ENCODE measurements around the gene KCTD21.

The KCTD21 gene

DNA sequence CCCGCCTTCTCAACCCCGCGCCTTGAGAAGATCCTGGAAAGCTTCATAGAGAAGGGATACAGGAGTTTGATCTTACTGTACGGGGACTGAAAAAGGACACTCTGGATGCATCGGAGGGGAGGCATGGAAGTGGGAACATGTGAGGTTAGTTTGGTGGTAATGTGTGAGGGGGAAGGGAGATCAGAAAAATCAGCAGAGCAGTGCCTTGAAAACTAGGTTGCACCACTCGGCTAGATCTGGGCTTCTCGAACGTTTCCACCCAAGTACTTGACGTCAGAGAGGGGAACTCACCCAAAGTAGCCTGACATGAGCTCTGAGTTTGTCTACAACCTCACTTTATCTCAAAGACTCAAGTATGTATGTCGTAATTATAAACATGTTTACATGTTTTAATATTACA is 14.8 kb upstream of the KCTD21 start:
- DNase-seq (ENCODE audit: low read depth, low spot score) = no peak
- Histone ChIP-seq H3K4me1 (ENCODE audit: insufficient read depth, insufficient read length) (no peaks in the 10 kb centered on the region), H3K36me3 (ENCODE audit: insufficient read depth, insufficient read length, low read length) (peaks cover 29% of the 10 kb centered on the region), H3K27me3 (ENCODE audit: insufficient read depth, insufficient read length) (no peaks in the 10 kb centered on the region), H3K4me3 (ENCODE audit: insufficient read length, low read depth) (no peak overlapping the region), H3K9me3 (ENCODE audit: insufficient read depth, low read length) (no peaks in the 10 kb centered on the region), H3K9ac (ENCODE audit: insufficient read length, low read depth) (no peak overlapping the region)
- TF ChIP-seq ZNF274 (IDR thresholded peaks at IDR 0.05; ENCODE audit: low read depth, low read length) (no peak), YY1 (IDR thresholded peaks at IDR 0.05; ENCODE audit: insufficient read depth, insufficient read length) (no peak), SUZ12 (IDR thresholded peaks at IDR 0.05; ENCODE audit: extremely low read depth, insufficient read depth, insufficient read length) (no peak)

DNA sequence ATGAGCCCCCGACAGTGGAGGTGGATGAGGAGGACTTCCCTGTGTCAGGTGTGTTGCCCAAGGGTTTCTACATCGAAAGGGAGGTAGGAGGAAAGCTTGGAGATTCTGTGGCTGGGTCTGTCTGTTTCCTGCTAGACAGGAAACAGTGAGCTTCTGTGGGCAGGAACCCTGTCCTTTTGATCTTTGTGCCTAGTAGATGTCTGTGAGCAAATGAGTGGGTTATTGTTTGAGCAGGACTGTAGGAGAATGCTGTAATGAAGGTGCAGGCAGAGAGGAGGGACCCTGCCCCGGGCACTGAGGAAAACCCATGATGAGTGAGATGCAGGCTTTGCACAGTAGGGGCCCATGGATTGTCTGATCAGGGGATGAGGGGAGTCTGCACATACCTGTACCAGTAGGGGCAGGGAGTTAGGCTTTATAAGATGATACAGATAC is 14.3 kb upstream of the KCTD21 start:
- DNase-seq (ENCODE audit: low read depth, low spot score) = no peak
- H3K9ac ChIP-seq (ENCODE audit: insufficient read length, low read depth) = no peak overlapping the region
- H3K4me1 ChIP-seq (ENCODE audit: insufficient read depth, insufficient read length) = no peaks in the 10 kb centered on the region
- H3K4me3 ChIP-seq (ENCODE audit: insufficient read length, low read depth) = no peak overlapping the region
- peaks cover 33% of the 10 kb centered on the region for H3K36me3 ChIP-seq (ENCODE audit: insufficient read depth, insufficient read length, low read length)
- H3K9me3 ChIP-seq (ENCODE audit: insufficient read depth, low read length) = no peaks in the 10 kb centered on the region
- no peaks in the 10 kb centered on the region for H3K27me3 ChIP-seq (ENCODE audit: insufficient read depth, insufficient read length)
- no peak for TF ChIP-seq SUZ12 (IDR thresholded peaks at IDR 0.05; ENCODE audit: extremely low read depth, insufficient read depth, insufficient read length)
- TF ChIP-seq ZNF274 (IDR thresholded peaks at IDR 0.05; ENCODE audit: low read depth, low read length) = no peak
- no peak for TF ChIP-seq YY1 (IDR thresholded peaks at IDR 0.05; ENCODE audit: insufficient read depth, insufficient read length)

DNA sequence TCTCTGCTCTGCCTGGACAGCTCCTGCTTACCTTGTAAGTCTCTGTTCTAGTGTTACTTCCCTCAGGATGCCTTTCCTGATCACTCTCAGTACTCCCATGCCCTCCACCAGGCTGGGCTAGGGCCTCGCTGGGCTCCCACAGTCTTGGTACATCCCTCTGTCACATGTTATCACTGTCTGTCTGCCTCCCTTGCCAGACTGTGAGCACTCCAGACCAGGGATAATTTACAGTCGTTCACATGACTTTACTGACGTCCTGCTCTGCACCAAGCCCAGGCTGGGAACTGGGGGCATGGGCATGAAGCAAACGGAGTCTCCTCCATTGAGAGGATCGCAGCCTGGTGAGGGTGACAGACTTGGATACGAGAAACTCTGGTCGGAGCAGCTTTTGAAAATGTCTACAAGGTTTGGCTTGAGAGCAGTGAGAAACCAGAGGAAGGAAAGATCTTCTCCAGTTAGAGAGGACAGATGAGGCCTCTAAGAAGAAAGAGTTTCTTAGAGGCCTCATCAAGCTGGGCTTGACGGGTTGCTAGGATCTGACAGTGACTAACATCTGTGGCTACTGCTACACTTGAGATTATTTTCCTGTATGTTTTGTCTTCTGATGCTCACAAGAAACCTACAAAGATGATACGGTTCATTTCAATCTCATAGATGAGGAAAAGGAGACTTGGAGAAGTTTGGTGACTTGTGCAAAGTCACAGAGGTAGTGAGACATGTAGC is 12.8 kb upstream of the KCTD21 start:
- no peak for TF ChIP-seq SUZ12 (IDR thresholded peaks at IDR 0.05; ENCODE audit: extremely low read depth, insufficient read depth, insufficient read length)
- TF ChIP-seq YY1 (IDR thresholded peaks at IDR 0.05; ENCODE audit: insufficient read depth, insufficient read length) = no peak
- no peak for TF ChIP-seq ZNF274 (IDR thresholded peaks at IDR 0.05; ENCODE audit: low read depth, low read length)
- no peak for DNase-seq (ENCODE audit: low read depth, low spot score)

DNA sequence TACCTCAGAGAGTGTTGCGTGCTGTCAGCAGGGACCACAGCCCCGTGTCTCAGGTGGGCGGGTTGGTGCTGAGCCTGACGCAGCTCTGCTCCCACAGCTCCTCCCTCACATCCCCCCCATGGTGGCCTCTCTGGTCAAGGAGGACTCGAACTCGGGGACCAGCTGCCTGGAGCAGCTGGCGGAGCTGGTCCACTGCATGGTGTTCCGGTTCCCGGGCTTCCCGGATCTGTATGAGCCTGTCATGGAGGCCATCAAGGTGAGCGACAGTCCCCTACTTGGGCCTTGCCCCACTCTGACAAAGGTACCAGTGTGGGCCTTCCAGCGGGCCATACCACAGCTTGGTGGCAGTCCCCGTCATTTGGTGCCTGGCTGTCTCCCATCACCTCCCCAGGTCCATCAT is 12.1 kb upstream of the KCTD21 start:
- peaks cover 39% of the 10 kb centered on the region for H3K36me3 ChIP-seq (ENCODE audit: insufficient read depth, insufficient read length, low read length)
- no peaks in the 10 kb centered on the region for H3K9me3 ChIP-seq (ENCODE audit: insufficient read depth, low read length)
- DNase-seq (ENCODE audit: low read depth, low spot score) = no peak
- no peak overlapping the region for H3K4me3 ChIP-seq (ENCODE audit: insufficient read length, low read depth)
- no peaks in the 10 kb centered on the region for H3K4me1 ChIP-seq (ENCODE audit: insufficient read depth, insufficient read length)
- H3K27me3 ChIP-seq (ENCODE audit: insufficient read depth, insufficient read length) = no peaks in the 10 kb centered on the region
- no peak overlapping the region for H3K9ac ChIP-seq (ENCODE audit: insufficient read length, low read depth)
- TF ChIP-seq YY1 (IDR thresholded peaks at IDR 0.05; ENCODE audit: insufficient read depth, insufficient read length) = no peak
- no peak for TF ChIP-seq ZNF274 (IDR thresholded peaks at IDR 0.05; ENCODE audit: low read depth, low read length)
- TF ChIP-seq SUZ12 (IDR thresholded peaks at IDR 0.05; ENCODE audit: extremely low read depth, insufficient read depth, insufficient read length) = no peak

More for the DNA sequence above, 12.8 kb upstream of the KCTD21 start:
- no peaks in the 10 kb centered on the region for H3K9me3 ChIP-seq (ENCODE audit: insufficient read depth, low read length)
- no peak overlapping the region for H3K9ac ChIP-seq (ENCODE audit: insufficient read length, low read depth)
- peaks cover 39% of the 10 kb centered on the region for H3K36me3 ChIP-seq (ENCODE audit: insufficient read depth, insufficient read length, low read length)
- no peaks in the 10 kb centered on the region for H3K27me3 ChIP-seq (ENCODE audit: insufficient read depth, insufficient read length)
- no peaks in the 10 kb centered on the region for H3K4me1 ChIP-seq (ENCODE audit: insufficient read depth, insufficient read length)
- no peak overlapping the region for H3K4me3 ChIP-seq (ENCODE audit: insufficient read length, low read depth)

DNA sequence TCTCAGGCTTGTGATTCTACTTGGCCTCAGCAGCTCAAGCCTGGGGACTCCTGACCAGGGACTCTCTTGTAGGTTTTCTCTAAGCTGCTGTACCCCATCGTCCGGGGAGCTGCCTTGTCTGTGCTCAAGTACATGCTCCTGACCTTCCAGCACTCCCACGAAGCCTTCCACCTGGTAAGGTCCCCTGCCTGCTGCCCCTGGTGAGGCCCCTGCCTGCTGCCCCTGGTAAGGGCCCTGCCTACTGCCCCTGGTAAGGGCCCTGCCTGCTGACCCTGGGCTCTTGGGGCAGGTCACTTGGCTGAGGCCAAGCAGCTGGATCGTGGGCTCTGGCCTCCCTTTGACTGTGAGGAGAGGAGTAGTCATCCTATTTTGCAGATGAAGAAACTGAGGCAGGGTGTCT is 11.6 kb upstream of the KCTD21 start:
- H3K27me3 ChIP-seq (ENCODE audit: insufficient read depth, insufficient read length) = no peaks in the 10 kb centered on the region
- no peak overlapping the region for H3K4me3 ChIP-seq (ENCODE audit: insufficient read length, low read depth)
- DNase-seq (ENCODE audit: low read depth, low spot score) = no peak
- no peaks in the 10 kb centered on the region for H3K4me1 ChIP-seq (ENCODE audit: insufficient read depth, insufficient read length)
- no peaks in the 10 kb centered on the region for H3K9me3 ChIP-seq (ENCODE audit: insufficient read depth, low read length)
- no peak overlapping the region for H3K9ac ChIP-seq (ENCODE audit: insufficient read length, low read depth)
- H3K36me3 ChIP-seq (ENCODE audit: insufficient read depth, insufficient read length, low read length) = peaks cover 39% of the 10 kb centered on the region
- TF ChIP-seq SUZ12 (IDR thresholded peaks at IDR 0.05; ENCODE audit: extremely low read depth, insufficient read depth, insufficient read length) (no peak), YY1 (IDR thresholded peaks at IDR 0.05; ENCODE audit: insufficient read depth, insufficient read length) (no peak), ZNF274 (IDR thresholded peaks at IDR 0.05; ENCODE audit: low read depth, low read length) (no peak)

DNA sequence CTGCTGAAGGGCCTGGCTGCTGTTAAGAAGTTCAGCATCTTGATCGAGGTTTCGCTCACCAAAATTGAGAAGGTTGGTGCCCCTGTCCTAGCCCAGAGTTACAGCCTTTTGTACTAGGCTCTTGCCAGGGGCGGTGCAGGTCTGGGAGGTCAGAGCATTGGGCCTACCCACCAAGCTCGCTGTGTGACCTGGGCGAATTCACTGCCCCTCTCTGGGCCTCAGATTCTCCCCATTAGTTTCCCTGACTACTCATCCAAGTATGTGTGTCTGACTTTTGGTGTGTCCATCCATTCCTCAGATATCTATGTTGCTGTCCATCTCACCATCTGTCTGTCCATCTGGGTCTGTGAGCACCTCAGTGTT is 11.2 kb upstream of the KCTD21 start:
- H3K4me1 ChIP-seq (ENCODE audit: insufficient read depth, insufficient read length) = no peaks in the 10 kb centered on the region

DNA sequence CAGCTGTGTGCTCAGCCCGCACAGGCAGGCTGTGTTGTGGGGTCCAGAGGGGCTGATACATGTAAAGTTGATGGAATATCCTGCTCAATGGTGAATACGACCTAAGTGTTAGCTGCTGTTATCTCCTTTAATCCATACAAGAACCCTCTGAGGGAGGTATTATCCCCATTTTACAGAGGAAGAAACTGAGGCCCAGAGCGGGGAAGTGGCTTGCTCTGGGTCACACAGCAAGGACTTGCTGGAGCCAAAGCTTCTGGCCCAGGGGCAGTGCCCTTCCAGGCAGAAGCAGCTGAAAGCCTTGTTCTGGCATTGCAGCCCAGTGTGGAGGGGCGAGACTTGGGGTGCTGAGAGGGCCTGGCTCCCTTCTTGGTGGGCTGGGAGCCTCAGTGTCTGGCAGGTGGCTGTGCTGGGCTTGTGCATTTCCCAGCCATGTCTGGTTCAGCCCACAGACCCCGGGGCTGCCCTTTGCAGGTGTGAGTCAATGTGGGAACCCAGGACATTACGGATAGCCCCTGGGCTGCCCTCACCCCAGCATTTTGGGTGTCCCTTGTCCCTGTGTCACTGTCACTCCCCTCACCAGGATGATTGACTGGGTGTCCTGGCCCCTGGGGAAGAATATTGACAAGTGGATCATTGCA is 10.7 kb upstream of the KCTD21 start:
- DNase-seq (ENCODE audit: low read depth, low spot score) = no peak
- no peak for TF ChIP-seq SUZ12 (IDR thresholded peaks at IDR 0.05; ENCODE audit: extremely low read depth, insufficient read depth, insufficient read length)
- TF ChIP-seq ZNF274 (IDR thresholded peaks at IDR 0.05; ENCODE audit: low read depth, low read length) = no peak
- no peak for TF ChIP-seq YY1 (IDR thresholded peaks at IDR 0.05; ENCODE audit: insufficient read depth, insufficient read length)
- Histone ChIP-seq H3K36me3 (ENCODE audit: insufficient read depth, insufficient read length, low read length) (peaks cover 41% of the 10 kb centered on the region), H3K4me3 (ENCODE audit: insufficient read length, low read depth) (no peak overlapping the region), H3K4me1 (ENCODE audit: insufficient read depth, insufficient read length) (no peaks in the 10 kb centered on the region), H3K9ac (ENCODE audit: insufficient read length, low read depth) (no peak overlapping the region), H3K9me3 (ENCODE audit: insufficient read depth, low read length) (no peaks in the 10 kb centered on the region), H3K27me3 (ENCODE audit: insufficient read depth, insufficient read length) (no peaks in the 10 kb centered on the region)

More for the DNA sequence above, 11.2 kb upstream of the KCTD21 start:
- peaks cover 41% of the 10 kb centered on the region for H3K36me3 ChIP-seq (ENCODE audit: insufficient read depth, insufficient read length, low read length)
- DNase-seq (ENCODE audit: low read depth, low spot score) = no peak
- H3K27me3 ChIP-seq (ENCODE audit: insufficient read depth, insufficient read length) = no peaks in the 10 kb centered on the region
- no peak overlapping the region for H3K9ac ChIP-seq (ENCODE audit: insufficient read length, low read depth)
- H3K4me3 ChIP-seq (ENCODE audit: insufficient read length, low read depth) = no peak overlapping the region
- TF ChIP-seq ZNF274 (IDR thresholded peaks at IDR 0.05; ENCODE audit: low read depth, low read length) = no peak
- no peak for TF ChIP-seq YY1 (IDR thresholded peaks at IDR 0.05; ENCODE audit: insufficient read depth, insufficient read length)
- TF ChIP-seq SUZ12 (IDR thresholded peaks at IDR 0.05; ENCODE audit: extremely low read depth, insufficient read depth, insufficient read length) = no peak
- no peaks in the 10 kb centered on the region for H3K9me3 ChIP-seq (ENCODE audit: insufficient read depth, low read length)
